IMR-90 (cell line): ENCODE measurements around the gene TMEM176B. TPM values are rescaled to one million over a fixed set of nuclear protein-coding genes. Genes with fewer than 3 reads are reported as not detected.

Source experiments
- ATAC-seq: fragments of 200-7000 bp; cut with Tn5 transposase; 2 replicates; pipeline ENCODE4 v1.9.1; 2020; ENCODE audit warnings: low read depth, mild to moderate bottlenecking, moderate library complexity
- BruUV-seq: library from RNA; stranded (reverse); fragments of 400-500 nt; replicated peaks from 2 replicates; lab custom pipeline; 2021; lab: Mats Ljungman, UMichigan
- CTCF ChIA-PET: fragments of 300-600 bp; formaldehyde crosslinking; extraction: SDS; loops from one replicate; lab custom pipeline; 2021; ENCODE audit warnings: antibody characterized with exemption; lab: Yijun Ruan, JAX
- POLR2A ChIA-PET: fragments of 300-600 bp; sonication (Branson Sonifier 250); formaldehyde crosslinking; loops from one replicate; lab custom pipeline; 2022; ENCODE audit warnings: antibody characterized with exemption; ENCODE audit not compliant: unreplicated experiment; lab: Charles Lee
- DNase-seq: peaks from one replicate; pipeline ENCODE4 v3.0.0; 2013
- H2AFZ ChIP-seq: replicated peaks from 2 replicates; pipeline ENCODE3; 2013; ENCODE audit warnings: low read length, mild to moderate bottlenecking; ENCODE audit not compliant: poor library complexity
- H2AK5ac ChIP-seq: 2 replicates; pipeline ENCODE4 v1.6.1; 2013; ENCODE audit warnings: low read depth, low read length, inconsistent platforms
- H2AK9ac ChIP-seq: replicated peaks from 2 replicates; pipeline ENCODE3; 2013; ENCODE audit warnings: mild to moderate bottlenecking, low read depth, low read length, moderate library complexity; ENCODE audit not compliant: poor library complexity
- H2BK120ac ChIP-seq: 2 replicates; pipeline ENCODE4 v1.6.1; 2013; ENCODE audit warnings: low read depth, low read length, inconsistent platforms
- H2BK15ac ChIP-seq: 3 replicates; pipeline ENCODE4 v1.6.1; 2013; ENCODE audit warnings: low read depth, low read length, inconsistent platforms
- H2BK20ac ChIP-seq: 2 replicates; pipeline ENCODE4 v1.6.1; 2013; ENCODE audit warnings: low read depth, mild to moderate bottlenecking, inconsistent platforms, low read length, moderate library complexity
- H2BK5ac ChIP-seq: 2 replicates; pipeline ENCODE4 v1.6.1; 2013; ENCODE audit warnings: mild to moderate bottlenecking, low read depth, low read length, inconsistent platforms; ENCODE audit not compliant: poor library complexity, severe bottlenecking
- H3K14ac ChIP-seq: replicated peaks from 2 replicates; pipeline ENCODE4 v1.6.1; 2013; ENCODE audit warnings: low read depth, low read length, inconsistent platforms
- H3K18ac ChIP-seq: 2 replicates; pipeline ENCODE4 v1.6.1; 2013; ENCODE audit warnings: low read depth, low read length, control low read depth
- H3K23ac ChIP-seq: 2 replicates; pipeline ENCODE4 v1.6.1; 2013; ENCODE audit warnings: low read depth, low read length, inconsistent platforms
- H3K27ac ChIP-seq: 2 replicates; pipeline ENCODE4 v1.5.1; 2013; ENCODE audit warnings: mild to moderate bottlenecking, control low read depth, low read length; ENCODE audit not compliant: insufficient read depth
- H3K27me3 ChIP-seq: 2 replicates; pipeline ENCODE4 v1.6.1; 2013; ENCODE audit warnings: low read length; ENCODE audit not compliant: control insufficient read depth, insufficient read depth
- H3K36me3 ChIP-seq: 2 replicates; pipeline ENCODE4 v1.6.1; 2013; ENCODE audit warnings: low read length, mixed read lengths; ENCODE audit not compliant: control insufficient read depth, insufficient read depth
- H3K4ac ChIP-seq: 2 replicates; pipeline ENCODE4 v1.6.1; 2013; ENCODE audit warnings: low read depth, low read length, inconsistent platforms
- H3K4me1 ChIP-seq: 2 replicates; pipeline ENCODE4 v1.6.1; 2013; ENCODE audit warnings: low read length, mixed read lengths; ENCODE audit not compliant: control insufficient read depth, insufficient read depth
- H3K4me2 ChIP-seq: 2 replicates; pipeline ENCODE4 v1.6.1; 2013; ENCODE audit warnings: low read depth, mild to moderate bottlenecking, control low read depth, low read length, moderate library complexity
- H3K4me3 ChIP-seq: 2 replicates; pipeline ENCODE4 v1.5.1; 2013; ENCODE audit warnings: low read depth, mild to moderate bottlenecking, control low read depth, low read length, moderate library complexity; ENCODE audit not compliant: insufficient read depth
- H3K56ac ChIP-seq: 2 replicates; pipeline ENCODE4 v1.6.1; 2013; ENCODE audit warnings: low read length, inconsistent platforms; ENCODE audit not compliant: insufficient read depth; ENCODE audit errors: extremely low read depth
- H3K79me1 ChIP-seq, 2 experiments: 2 replicates each; pipeline ENCODE4 v1.6.1; 2013; ENCODE audit warnings: low read length in 2 of 2, inconsistent platforms in 1 of 2, low read depth in 1 of 2
- H3K9ac ChIP-seq: 2 replicates; pipeline ENCODE4 v1.6.1; 2013; ENCODE audit warnings: low read depth, low read length, control low read depth
- H3K9me1 ChIP-seq: 2 replicates; pipeline ENCODE4 v1.6.1; 2013; ENCODE audit warnings: low read length, inconsistent platforms; ENCODE audit not compliant: insufficient read depth
- H3K9me3 ChIP-seq: 2 replicates; pipeline ENCODE4 v1.6.1; 2013; ENCODE audit warnings: low read length; ENCODE audit not compliant: control insufficient read depth, insufficient read depth
- H4K20me1 ChIP-seq: 2 replicates; pipeline ENCODE4 v1.6.1; 2013; ENCODE audit warnings: low read length, inconsistent platforms; ENCODE audit not compliant: insufficient read depth
- H4K5ac ChIP-seq: 2 replicates; pipeline ENCODE4 v1.6.1; 2013; ENCODE audit warnings: mild to moderate bottlenecking, low read depth, low read length, control low read depth
- H4K8ac ChIP-seq, 2 experiments: 2 replicates each; pipeline ENCODE4 v1.6.1; 2013; ENCODE audit warnings: low read depth in 2 of 2, low read length in 2 of 2, control low read depth in 1 of 2, inconsistent platforms in 1 of 2
- H4K91ac ChIP-seq: 2 replicates; pipeline ENCODE4 v1.6.1; 2013; ENCODE audit warnings: low read depth, low read length, inconsistent platforms; ENCODE audit not compliant: insufficient read depth
- BHLHE40 ChIP-seq: fragments of 150-350 bp; IDR thresholded peaks from 2 replicates; pipeline ENCODE4 v1.6.1; 2016; ENCODE audit warnings: mild to moderate bottlenecking, low read depth, low read length
- CEBPB ChIP-seq: IDR thresholded peaks from 2 replicates; pipeline ENCODE4 v1.6.1; 2012; ENCODE audit warnings: low read depth, low read length, improper control_type of control experiment
- CHD1 ChIP-seq: IDR thresholded peaks from 2 replicates; pipeline ENCODE4 v1.6.1; 2012; ENCODE audit warnings: low read depth, low read length, improper control_type of control experiment
- CTCF ChIP-seq: conservative IDR thresholded peaks from 2 replicates; pipeline ENCODE4 v1.5.1; 2012; ENCODE audit warnings: mild to moderate bottlenecking, low read depth, low read length, improper control_type of control experiment
- ELK1 ChIP-seq: fragments of 150-350 bp; IDR thresholded peaks from 2 replicates; pipeline ENCODE4 v1.6.1; 2016; ENCODE audit warnings: low read depth, mild to moderate bottlenecking, low read length, moderate library complexity, borderline replicate concordance
- FOS ChIP-seq: fragments of 150-350 bp; IDR thresholded peaks from 2 replicates; pipeline ENCODE4 v1.6.1; 2016; ENCODE audit warnings: low read depth, low read length
- MAFK ChIP-seq: IDR thresholded peaks from 2 replicates; pipeline ENCODE4 v1.6.1; 2012; ENCODE audit warnings: low read depth, low read length, improper control_type of control experiment
- MAZ ChIP-seq: IDR thresholded peaks from 2 replicates; pipeline ENCODE4 v1.6.1; 2012; ENCODE audit warnings: low read depth, mild to moderate bottlenecking, low read length, improper control_type of control experiment, moderate library complexity, borderline replicate concordance
- MXI1 ChIP-seq: IDR thresholded peaks from 2 replicates; pipeline ENCODE4 v1.6.1; 2012; ENCODE audit warnings: low read depth, mild to moderate bottlenecking, low read length, moderate library complexity, borderline replicate concordance
- NFE2L2 ChIP-seq: fragments of 150-350 bp; IDR thresholded peaks from 2 replicates; pipeline ENCODE4 v1.6.1; 2016; ENCODE audit warnings: low read depth, mild to moderate bottlenecking, low read length
- POLR2A ChIP-seq: IDR thresholded peaks from 2 replicates; pipeline ENCODE4 v1.6.1; 2012; ENCODE audit warnings: mild to moderate bottlenecking, low read depth, low read length
- RAD21 ChIP-seq: IDR thresholded peaks from 2 replicates; pipeline ENCODE4 v1.6.1; 2012; ENCODE audit warnings: low read length, improper control_type of control experiment
- RCOR1 ChIP-seq: IDR thresholded peaks from 2 replicates; pipeline ENCODE4 v1.6.1; 2012; ENCODE audit warnings: mild to moderate bottlenecking, low read length, improper control_type of control experiment; ENCODE audit not compliant: insufficient replicate concordance
- RFX5 ChIP-seq: IDR thresholded peaks from 2 replicates; pipeline ENCODE4 v1.8.0; 2012; ENCODE audit warnings: low read depth, mild to moderate bottlenecking, low read length, moderate library complexity
- SMC3 ChIP-seq: fragments of 150-350 bp; IDR thresholded peaks from 2 replicates; pipeline ENCODE4 v1.6.1; 2016; ENCODE audit warnings: low read depth, mild to moderate bottlenecking, antibody characterized with exemption, low read length, moderate library complexity
- USF2 ChIP-seq: fragments of 150-350 bp; IDR thresholded peaks from 2 replicates; pipeline ENCODE4 v1.6.1; 2017; ENCODE audit warnings: mild to moderate bottlenecking, antibody characterized with exemption, low read length, low read depth
- WGBS, 2 experiments: methylation state at CpG; one replicate each; pipeline versions ENCODE4 v1.1.5 to v1.1.7; 2013; ENCODE audit warnings: missing lambda C conversion rate in 2 of 2; ENCODE audit not compliant: insufficient read length in 1 of 2; ENCODE audit errors: extremely low coverage in 2 of 2; 5-methylcytosine and 5-hydroxymethylcytosine counted together
- dilution Hi-C: fragments of 300-500 bp; cut with HindIII; formaldehyde crosslinking; loops from one replicate; pipeline ENCODE4 v1.14.3; 2018; ENCODE audit warnings: low sequenced_read_pairs; ENCODE audit not compliant: unreplicated experiment
- in situ Hi-C: fragments of 300-500 bp; cut with MboI; formaldehyde crosslinking; loops from 3 replicates; pipeline ENCODE4 v1.14.3; 2019; ENCODE audit warnings: low sequenced_read_pairs, inconsistent platforms, mixed read lengths
- intact Hi-C: fragments of 100-400 bp; cut with micrococcal nuclease; formaldehyde crosslinking; loops from 2 replicates; pipeline ENCODE4 v1.10.0; 2022
- polyA plus RNA-seq, 3 experiments: library from polyadenylated mRNA; depleted of rRNA; stranded (reverse); fragments of >200 nt; gene quantifications; 2 replicates each; pipeline ENCODE4 v1.2.3, GENCODE V29; 2012; ENCODE audit warnings: low replicate concordance in 1 of 3
- total RNA-seq: library from RNA; depleted of rRNA; stranded (reverse); fragments of >200 nt; gene quantifications from 2 replicates; pipeline ENCODE4 v1.2.3, GENCODE V29; 2012

TMEM176B gene
- total and polyA plus RNA-seq, 2 of the 4 experiments (the other 2 are of a cell fraction), result not detected

GRCh38 chr7:150753239-150753638 lies 46.9 kb downstream of the TMEM176B start:
- dilution Hi-C loops (no loop called here), in situ Hi-C loops (no loop called here), intact Hi-C loops (loop anchor here (10.0 kb wide), 1 partner anchor 468 kb away; no protein-coding TSS in a partner anchor)
- Histone ChIP-seq H3K56ac (no peak overlapping the region), H3K36me3 (no peaks in the 10 kb centered on the region), H4K8ac (no peak overlapping the region), H3K79me1 (no peaks in the 10 kb centered on the region), H3K27me3 (no peaks in the 10 kb centered on the region; the same call in 1 of the 2 replicates), H3K9me1 (no peaks in the 10 kb centered on the region), H3K14ac (no peak overlapping the region), H3K18ac (no peak overlapping the region), H3K23ac (no peak overlapping the region), H2BK15ac (no peak overlapping the region), H3K9me3 (no peaks in the 10 kb centered on the region), H3K27ac (no peak overlapping the region), H4K20me1 (no peaks in the 10 kb centered on the region), H3K4me3 (no peak overlapping the region), H3K4me2 (no peak overlapping the region), H2AFZ (no peak overlapping the region), H2BK20ac (no peak overlapping the region), H2BK120ac (no peak overlapping the region), H4K91ac (no peak overlapping the region), H3K4me1 (no peaks in the 10 kb centered on the region), H4K5ac (no peak overlapping the region), H3K9ac (no peak overlapping the region), H2AK9ac (no peak overlapping the region), H2AK5ac (no peak overlapping the region), H3K4ac (no peak overlapping the region), H2BK5ac (no peak overlapping the region)
- WGBS, 2 experiments, result 27% methylated on average over 3 of the region's 6 CpGs; no CpG with 5 or more reads in 1 of the 2 experiments
- no peak for ATAC-seq
- no peak for TF ChIP-seq CHD1
- no peak for TF ChIP-seq RCOR1
- TF ChIP-seq RAD21, result no peak
- no peak for TF ChIP-seq CEBPB
- TF ChIP-seq BHLHE40, result no peak
- no peak for TF ChIP-seq NFE2L2
- no peak for TF ChIP-seq FOS
- no peak for TF ChIP-seq MAZ
- TF ChIP-seq MXI1, result no peak
- TF ChIP-seq ELK1, result no peak
- TF ChIP-seq RFX5, result no peak
- no peak for TF ChIP-seq POLR2A
- no peak for TF ChIP-seq MAFK
- TF ChIP-seq USF2, result no peak
- TF ChIP-seq CTCF, result no peak
- TF ChIP-seq SMC3, result no peak
- ChIA-PET POLR2A (no interaction called here), CTCF (no interaction called here)
- no TSS peak for BruUV-seq
- DNase-seq, result no peak
